Measurements from ENCODE around the gene ANKRD13C.
"Not testable (repeated sequence)": the region's sequence is repeated elsewhere in the genome, so short reads cannot be mapped to it uniquely, and the experiment has no call there.

The ANKRD13C gene

DNA sequence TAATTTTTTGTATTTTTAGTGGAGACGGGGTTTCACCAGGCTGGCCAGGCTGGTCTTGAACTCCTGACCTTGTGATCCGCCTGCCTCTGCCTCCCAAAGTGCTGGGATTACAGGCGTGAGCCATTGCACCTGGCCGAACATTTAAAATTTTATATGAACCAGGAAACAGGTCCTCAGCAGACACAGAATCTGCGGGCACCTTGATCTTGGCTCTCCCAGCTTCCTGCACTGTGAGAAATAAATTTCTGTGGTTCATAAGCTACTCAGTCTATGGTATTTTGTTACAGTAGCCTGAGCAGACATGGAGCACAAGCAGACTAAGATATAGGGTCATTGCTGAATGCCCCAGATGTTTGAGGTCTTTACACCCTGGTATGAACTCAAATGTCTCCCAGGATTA, 33.0 kb upstream of the ANKRD13C start:
- no peak for DNase-seq (ENCODE audit: low read depth)
- TF ChIP-seq, protein P1, sequence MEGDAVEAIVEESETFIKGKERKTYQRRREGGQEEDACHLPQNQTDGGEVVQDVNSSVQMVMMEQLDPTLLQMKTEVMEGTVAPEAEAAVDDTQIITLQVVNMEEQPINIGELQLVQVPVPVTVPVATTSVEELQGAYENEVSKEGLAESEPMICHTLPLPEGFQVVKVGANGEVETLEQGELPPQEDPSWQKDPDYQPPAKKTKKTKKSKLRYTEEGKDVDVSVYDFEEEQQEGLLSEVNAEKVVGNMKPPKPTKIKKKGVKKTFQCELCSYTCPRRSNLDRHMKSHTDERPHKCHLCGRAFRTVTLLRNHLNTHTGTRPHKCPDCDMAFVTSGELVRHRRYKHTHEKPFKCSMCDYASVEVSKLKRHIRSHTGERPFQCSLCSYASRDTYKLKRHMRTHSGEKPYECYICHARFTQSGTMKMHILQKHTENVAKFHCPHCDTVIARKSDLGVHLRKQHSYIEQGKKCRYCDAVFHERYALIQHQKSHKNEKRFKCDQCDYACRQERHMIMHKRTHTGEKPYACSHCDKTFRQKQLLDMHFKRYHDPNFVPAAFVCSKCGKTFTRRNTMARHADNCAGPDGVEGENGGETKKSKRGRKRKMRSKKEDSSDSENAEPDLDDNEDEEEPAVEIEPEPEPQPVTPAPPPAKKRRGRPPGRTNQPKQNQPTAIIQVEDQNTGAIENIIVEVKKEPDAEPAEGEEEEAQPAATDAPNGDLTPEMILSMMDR (conservative IDR thresholded peaks at IDR 0.05; ENCODE audit: low read depth, low read length) = no peak
- H3K4me3 ChIP-seq (ENCODE audit: low read length) = no peak overlapping the region

DNA sequence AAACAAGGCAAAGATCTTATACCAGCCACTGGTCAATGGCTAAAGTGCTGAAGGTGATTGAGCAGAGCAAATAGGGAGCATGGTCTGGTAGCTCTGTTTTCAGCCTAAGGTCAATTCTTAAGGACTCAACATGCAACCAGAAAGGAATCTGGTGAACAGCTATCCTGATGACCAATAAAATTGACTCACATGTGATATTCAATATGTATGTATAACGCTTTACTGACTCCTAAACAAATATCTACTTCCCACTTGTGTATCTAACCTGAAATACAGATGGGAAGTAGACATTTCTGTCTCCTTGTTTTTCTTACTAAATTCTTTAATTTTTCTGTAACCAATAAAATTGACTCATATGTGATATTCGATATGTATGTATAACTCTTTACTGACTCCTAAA, 31.6 kb upstream of the ANKRD13C start:
- no peak overlapping the region for H3K4me3 ChIP-seq (ENCODE audit: low read length)
- TF ChIP-seq, protein P1 (conservative IDR thresholded peaks at IDR 0.05; ENCODE audit: low read depth, low read length) = no peak
- no peak for DNase-seq (ENCODE audit: low read depth)

DNA sequence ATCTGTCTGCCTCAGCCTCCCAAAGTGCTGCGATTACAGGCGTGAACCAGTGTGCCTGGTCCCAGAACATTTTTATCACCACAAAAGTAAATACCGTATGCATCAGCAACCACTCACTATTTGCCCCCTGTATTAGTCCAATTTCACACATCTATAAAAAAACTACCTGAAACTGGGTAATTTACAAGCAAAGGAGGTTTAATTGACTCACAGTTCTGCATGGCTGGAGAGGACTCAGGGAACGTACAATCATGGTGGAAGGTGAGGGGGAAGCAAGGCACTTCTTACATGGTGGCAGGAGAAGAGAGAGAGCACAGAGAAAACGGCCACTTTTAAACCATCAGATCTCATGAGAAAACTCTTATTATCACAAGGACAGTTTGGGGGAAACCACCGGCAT, 31.0 kb upstream of the ANKRD13C start:
- no peak overlapping the region for H3K4me3 ChIP-seq (ENCODE audit: low read length)
- TF ChIP-seq, protein P1 (conservative IDR thresholded peaks at IDR 0.05; ENCODE audit: low read depth, low read length) = no peak
- no peak for DNase-seq (ENCODE audit: low read depth)

DNA sequence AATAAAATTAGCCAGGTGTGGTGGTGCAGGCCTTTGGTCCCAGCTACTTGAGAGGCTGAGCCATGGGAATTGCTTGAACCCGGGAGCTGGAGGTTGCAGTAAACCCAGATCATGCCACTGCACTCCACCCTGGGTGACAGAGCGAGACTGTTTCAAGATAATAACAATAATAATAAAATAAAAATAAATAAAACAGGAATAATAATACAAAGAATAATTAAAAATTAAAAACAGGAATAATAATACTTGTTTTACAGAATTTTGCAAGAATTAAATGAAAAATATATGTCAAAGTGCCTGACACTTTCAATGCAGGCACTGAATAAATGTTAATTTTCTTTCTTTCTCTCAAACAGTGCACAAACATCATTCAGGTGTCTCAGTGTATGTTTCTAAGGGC, 30.0 kb upstream of the ANKRD13C start:
- DNase-seq (ENCODE audit: low read depth) = no peak
- TF ChIP-seq, protein P1 (conservative IDR thresholded peaks at IDR 0.05; ENCODE audit: low read depth, low read length) = no peak
- H3K4me3 ChIP-seq (ENCODE audit: low read length) = no peak overlapping the region

DNA sequence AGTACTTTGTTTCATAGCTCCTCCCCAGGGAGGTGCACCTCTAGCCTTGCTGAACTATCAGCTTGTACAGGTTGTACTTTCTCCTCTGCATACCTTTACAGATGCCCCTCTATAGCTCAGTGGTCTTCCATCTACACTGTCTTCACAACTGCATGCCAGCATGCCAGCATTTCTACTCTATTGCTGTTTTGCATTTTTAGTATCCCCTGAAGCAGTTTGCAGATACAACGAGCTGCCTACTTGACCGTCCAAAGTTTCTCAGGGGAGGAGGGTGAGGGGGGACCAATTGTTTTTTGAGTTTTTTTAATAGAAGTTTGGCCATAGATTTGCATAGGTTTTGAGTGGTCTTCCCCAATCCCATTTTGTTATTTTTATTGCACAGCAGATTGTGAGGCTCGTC, 29.0 kb upstream of the ANKRD13C start:
- no peak for DNase-seq (ENCODE audit: low read depth)

DNA sequence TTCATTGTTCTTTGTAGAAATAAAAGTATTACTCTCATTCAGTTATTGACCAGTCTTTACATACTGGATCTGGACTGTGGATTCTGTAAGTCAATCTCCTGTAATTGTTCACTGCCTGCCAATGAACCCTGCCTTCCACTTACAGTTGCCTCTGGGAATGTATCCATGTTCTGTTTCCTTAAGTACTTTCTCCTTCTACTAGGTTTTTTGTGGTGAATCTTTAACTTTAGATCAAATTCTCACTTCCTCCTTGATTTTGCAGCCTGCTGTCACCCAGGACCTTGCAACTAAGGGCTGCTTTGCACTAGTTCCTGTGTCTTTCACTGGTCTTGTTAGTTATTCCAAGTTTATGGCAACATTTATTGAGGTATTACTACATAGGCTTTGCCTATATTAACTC, 28.2 kb upstream of the ANKRD13C start:
- H3K4me3 ChIP-seq (ENCODE audit: low read length) = no peak overlapping the region
- no peak for DNase-seq (ENCODE audit: low read depth)
- TF ChIP-seq, protein P1 (conservative IDR thresholded peaks at IDR 0.05; ENCODE audit: low read depth, low read length) = no peak

More for the DNA sequence above, 29.0 kb upstream of the ANKRD13C start:
- no peak overlapping the region for H3K4me3 ChIP-seq (ENCODE audit: low read length)
- TF ChIP-seq, protein P1 (conservative IDR thresholded peaks at IDR 0.05; ENCODE audit: low read depth, low read length) = no peak

DNA sequence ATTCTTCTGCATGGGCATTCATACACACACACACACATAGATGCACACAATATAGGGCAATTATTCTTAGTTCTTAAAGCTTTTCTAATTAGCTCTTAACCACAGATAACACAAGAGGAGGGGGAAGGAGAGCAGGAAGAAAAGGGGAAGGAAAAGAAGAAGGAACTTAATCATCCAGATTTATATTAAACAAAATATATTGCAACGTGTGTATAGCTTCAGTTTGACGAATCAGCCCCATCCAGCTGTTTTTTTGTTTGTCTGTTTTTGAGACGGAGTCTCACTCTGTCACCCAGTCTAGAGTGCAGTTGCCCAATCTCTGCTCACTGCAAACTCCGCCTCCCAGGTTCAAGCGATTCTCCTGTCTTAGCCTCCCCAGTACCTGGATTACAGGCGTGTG, 21.7 kb upstream of the ANKRD13C start:
- no peak overlapping the region for H3K4me3 ChIP-seq (ENCODE audit: low read length)
- DNase-seq (ENCODE audit: low read depth) = no peak
- TF ChIP-seq, protein P1 (conservative IDR thresholded peaks at IDR 0.05; ENCODE audit: low read depth, low read length) = no peak

DNA sequence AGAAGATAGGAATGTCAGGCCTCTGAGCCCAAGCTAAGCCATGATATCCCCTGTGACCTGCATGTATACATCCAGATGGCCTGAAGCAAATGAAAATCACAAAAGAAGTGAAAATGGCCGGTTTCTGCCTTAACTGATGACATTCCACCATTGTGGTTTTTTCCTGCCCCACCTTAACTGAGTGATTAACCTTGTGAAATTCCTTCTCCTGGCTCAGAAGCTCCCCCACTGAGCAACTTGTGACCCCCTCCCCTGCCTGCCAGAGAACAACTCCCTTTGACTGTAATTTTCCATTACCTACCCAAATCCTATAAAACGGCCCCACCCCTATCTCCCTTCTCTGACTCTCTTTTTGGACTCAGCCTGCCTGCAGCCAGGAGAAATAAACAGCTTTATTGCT, 19.1 kb upstream of the ANKRD13C start:
- not testable (repeated sequence) for H3K4me3 ChIP-seq (ENCODE audit: low read length)

More for the DNA sequence above, 19.1 kb upstream of the ANKRD13C start:
- DNase-seq (ENCODE audit: low read depth) = not testable (repeated sequence)

All from retinal pigment epithelial cell (primary cell).